Measurements from ENCODE around the gene DYSF. TPM values are rescaled to one million over a fixed set of nuclear protein-coding genes. Genes with fewer than 3 reads are reported as not detected.

DYSF gene
- total RNA-seq, 1 donor from 2014 or later, result not detected

DNA sequence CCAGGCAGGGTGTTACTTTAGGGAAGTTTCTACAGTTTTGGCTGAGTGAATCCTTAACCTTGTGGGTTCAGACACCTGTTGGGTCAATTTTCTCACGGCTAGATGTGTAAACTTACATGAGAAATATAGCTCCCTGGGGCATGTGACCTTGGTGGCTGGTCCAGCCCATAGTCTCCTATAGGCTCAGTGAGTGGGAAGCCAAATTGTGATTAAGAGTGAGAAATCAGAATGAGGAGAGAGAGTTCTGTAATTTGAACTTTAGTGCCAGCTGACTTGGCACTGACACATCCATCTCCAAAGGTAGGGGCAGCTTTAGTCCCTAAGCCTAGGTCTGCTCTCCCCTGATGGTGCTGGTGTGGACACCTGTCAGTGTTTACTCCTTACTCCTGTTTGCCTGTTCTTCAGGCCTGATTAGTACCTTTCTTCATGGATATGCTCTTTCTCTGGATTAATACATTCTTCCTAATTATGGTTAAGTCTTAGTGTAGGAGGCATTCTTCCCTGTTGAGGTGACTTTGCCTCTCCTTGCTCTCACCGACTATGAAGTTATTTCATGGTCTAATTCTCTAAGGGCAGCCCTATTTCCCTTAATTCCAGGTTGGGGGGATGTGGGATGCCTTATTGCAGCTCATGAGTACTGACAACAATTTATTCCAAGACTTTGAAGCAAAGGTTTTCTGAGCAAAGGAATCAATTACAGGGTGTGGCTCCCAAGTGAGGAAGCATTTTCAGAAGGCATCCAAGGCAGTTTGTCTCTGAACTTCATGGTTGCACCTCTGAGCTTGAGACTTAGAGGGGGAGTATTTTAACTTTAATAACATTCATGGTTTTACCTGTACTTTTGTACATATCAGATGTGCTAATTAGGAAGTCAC, 177.3 kb downstream of the DYSF start:
- Mint-ChIP-seq H3K4me3 (ENCODE audit: low read depth) (no peak overlapping the region), H3K9me3 (no peaks in the 10 kb centered on the region), H3K27me3 (ENCODE audit: low read depth) (peaks cover 13% of the 10 kb centered on the region), H3K36me3 (ENCODE audit: low read depth) (no peaks in the 10 kb centered on the region), H3K27ac (no peak overlapping the region), H3K4me1 (ENCODE audit: low read depth) (no peaks in the 10 kb centered on the region)
- DNase-seq (ENCODE audit: low spot score), result no peak
- intact Hi-C loops (cut with micrococcal nuclease), result no loop called here

DNA sequence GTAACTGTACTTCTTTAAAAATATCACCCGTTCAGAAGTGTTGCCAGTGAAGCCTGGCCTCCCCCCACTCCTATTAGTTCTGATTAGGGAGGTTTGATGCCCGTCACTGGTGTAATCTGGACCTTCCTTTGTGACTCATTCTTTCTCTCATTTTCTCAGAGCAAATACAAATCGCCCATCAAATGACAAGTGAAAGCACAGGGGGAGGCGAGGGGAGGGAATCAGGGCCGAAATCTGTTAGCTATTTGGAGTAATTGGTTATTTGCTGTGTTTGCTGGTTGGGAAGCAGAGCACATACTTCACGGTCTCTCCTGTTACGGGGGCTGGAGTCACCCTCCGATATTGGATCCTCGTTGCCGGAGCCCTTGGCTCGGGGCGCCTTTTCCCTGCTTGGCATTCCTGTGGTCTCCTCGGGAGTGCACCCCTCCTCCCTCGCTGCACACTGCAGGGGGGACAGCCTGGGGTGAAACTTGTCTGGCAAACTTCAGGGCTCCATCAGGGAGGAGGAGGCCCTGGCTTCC, 178.1 kb downstream of the DYSF start:
- peaks cover 11% of the 10 kb centered on the region for H3K27me3 Mint-ChIP-seq (ENCODE audit: low read depth)
- intact Hi-C loops (cut with micrococcal nuclease), result no loop called here

DNA sequence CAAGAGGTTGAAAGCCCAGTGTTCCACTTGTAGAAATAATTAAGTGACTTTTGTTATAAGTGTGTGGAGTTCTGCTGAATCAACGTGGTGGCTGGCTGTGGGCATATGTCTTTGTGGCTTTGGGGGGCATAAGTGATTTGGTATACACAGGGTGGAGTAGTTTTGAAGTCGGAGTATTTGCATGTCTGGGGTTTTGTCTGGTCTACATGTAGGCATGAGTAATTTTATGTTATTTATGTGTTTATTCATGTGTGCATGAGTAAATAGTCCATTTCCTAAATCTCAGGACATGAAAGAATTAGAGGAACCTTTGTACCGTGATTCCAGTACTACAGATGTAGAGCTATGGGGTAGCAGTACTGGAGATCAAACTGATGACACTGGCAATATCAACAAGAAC, 179.7 kb downstream of the DYSF start:
- no peaks in the 10 kb centered on the region for H3K36me3 Mint-ChIP-seq (ENCODE audit: low read depth)
- no peaks in the 10 kb centered on the region for H3K4me1 Mint-ChIP-seq (ENCODE audit: low read depth)
- intact Hi-C loops (cut with micrococcal nuclease), result no loop called here
- H3K9me3 Mint-ChIP-seq, result no peaks in the 10 kb centered on the region
- DNase-seq (ENCODE audit: low spot score), result no peak
- H3K4me3 Mint-ChIP-seq (ENCODE audit: low read depth), result no peak overlapping the region
- H3K27me3 Mint-ChIP-seq (ENCODE audit: low read depth), result peaks cover 8% of the 10 kb centered on the region
- no peak overlapping the region for H3K27ac Mint-ChIP-seq

More for the DNA sequence above, 178.1 kb downstream of the DYSF start:
- Mint-ChIP-seq H3K9me3 (no peaks in the 10 kb centered on the region), H3K36me3 (ENCODE audit: low read depth) (no peaks in the 10 kb centered on the region), H3K4me1 (ENCODE audit: low read depth) (no peaks in the 10 kb centered on the region), H3K27ac (no peak overlapping the region), H3K4me3 (ENCODE audit: low read depth) (no peak overlapping the region)
- DNase-seq (ENCODE audit: low spot score), result no peak

DNA sequence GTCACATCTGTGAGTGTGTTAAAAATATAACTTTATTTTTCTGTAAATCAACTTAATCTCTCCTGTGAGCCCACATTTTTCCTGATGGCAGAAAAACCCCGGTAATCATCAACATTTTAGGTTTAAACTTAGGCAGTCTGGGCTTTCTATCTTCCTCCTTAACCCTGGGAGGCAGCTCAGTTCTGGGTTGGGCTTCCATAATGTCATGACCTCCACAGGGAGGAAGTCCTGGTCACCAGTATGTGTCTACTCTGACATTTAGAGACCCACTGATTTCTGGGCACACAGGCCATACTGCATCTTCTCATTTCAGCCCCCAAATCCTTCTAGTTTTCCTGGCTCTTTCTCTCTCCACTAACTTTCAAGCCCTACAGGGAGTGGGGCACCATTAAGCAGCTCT, 181.2 kb downstream of the DYSF start:
- no peak for DNase-seq (ENCODE audit: low spot score)
- H3K4me1 Mint-ChIP-seq (ENCODE audit: low read depth), result no peaks in the 10 kb centered on the region
- H3K9me3 Mint-ChIP-seq, result no peaks in the 10 kb centered on the region
- H3K27me3 Mint-ChIP-seq (ENCODE audit: low read depth), result peaks cover 3% of the 10 kb centered on the region
- no peak overlapping the region for H3K27ac Mint-ChIP-seq
- H3K36me3 Mint-ChIP-seq (ENCODE audit: low read depth), result no peaks in the 10 kb centered on the region
- no peak overlapping the region for H3K4me3 Mint-ChIP-seq (ENCODE audit: low read depth)
- intact Hi-C loops (cut with micrococcal nuclease), result no loop called here

DNA sequence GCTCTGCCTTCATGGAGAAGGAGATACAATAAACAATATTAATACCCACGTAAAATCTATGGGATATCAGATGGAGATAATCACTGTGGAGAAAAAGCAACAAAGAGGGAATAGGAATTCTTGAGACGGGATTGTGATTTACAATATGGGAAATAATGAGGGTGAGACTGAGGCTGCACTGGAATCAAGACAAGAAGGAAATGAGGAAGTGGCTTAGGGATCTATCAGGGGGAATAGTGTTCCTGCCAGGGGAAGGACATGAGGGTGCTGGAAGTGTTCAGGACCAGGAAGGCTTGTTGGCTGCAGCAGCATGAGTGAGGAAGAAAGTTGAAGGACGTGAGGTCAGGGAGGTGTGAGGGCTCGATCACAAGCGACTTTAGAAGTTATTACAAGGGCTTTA, 182.4 kb downstream of the DYSF start:
- no peaks in the 10 kb centered on the region for H3K9me3 Mint-ChIP-seq
- H3K4me1 Mint-ChIP-seq (ENCODE audit: low read depth), result no peaks in the 10 kb centered on the region
- no peak overlapping the region for H3K4me3 Mint-ChIP-seq (ENCODE audit: low read depth)
- H3K27me3 Mint-ChIP-seq (ENCODE audit: low read depth), result no peaks in the 10 kb centered on the region
- H3K27ac Mint-ChIP-seq, result no peak overlapping the region
- no peaks in the 10 kb centered on the region for H3K36me3 Mint-ChIP-seq (ENCODE audit: low read depth)
- DNase-seq (ENCODE audit: low spot score), result no peak
- intact Hi-C loops (cut with micrococcal nuclease), result no loop called here

DNA sequence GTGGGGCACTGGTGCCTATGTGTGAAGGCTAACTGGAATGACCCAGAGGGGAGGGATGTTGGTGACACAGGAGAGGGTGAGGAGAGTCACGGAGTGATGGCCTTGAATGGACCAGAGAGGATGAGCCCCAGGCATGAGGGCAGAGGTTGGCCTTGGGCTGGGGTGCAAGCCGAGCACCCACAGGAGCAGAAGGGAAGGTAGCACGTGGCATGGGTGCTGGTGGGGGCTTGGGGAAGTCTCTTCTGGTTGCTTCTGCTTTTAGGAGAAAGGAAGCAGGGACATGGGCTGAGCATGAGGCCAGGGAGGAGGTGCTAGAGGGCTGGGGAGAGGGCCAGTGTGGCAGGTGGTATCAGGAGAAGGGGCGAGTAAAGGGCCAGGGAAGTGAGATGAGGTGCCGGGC, 183.8 kb downstream of the DYSF start:
- Mint-ChIP-seq H3K27me3 (ENCODE audit: low read depth) (no peaks in the 10 kb centered on the region), H3K36me3 (ENCODE audit: low read depth) (no peaks in the 10 kb centered on the region), H3K27ac (no peak overlapping the region), H3K4me3 (ENCODE audit: low read depth) (no peak overlapping the region), H3K9me3 (no peaks in the 10 kb centered on the region), H3K4me1 (ENCODE audit: low read depth) (no peaks in the 10 kb centered on the region)
- no peak for DNase-seq (ENCODE audit: low spot score)
- intact Hi-C loops (cut with micrococcal nuclease), result no loop called here

DNA sequence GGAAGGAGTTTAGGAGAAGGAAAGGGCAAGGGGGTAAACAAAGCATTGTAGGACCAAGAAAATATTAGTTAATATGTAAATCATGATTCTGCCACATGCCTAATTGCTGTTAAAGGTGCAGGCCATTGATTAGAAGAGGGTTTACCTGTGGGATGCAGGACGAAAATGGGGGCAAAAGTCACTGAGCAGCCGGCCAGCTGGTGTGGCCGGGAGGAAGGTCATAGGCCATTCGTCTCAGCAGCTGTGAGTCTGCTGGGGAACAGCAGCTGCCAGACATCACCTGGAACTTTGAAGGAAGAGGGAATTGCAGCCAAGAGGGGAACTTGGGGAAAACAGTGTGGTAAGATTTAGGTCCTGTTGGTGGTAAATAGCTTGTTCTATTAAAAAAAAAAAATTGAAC, 184.4 kb downstream of the DYSF start:
- no peaks in the 10 kb centered on the region for H3K27me3 Mint-ChIP-seq (ENCODE audit: low read depth)
- intact Hi-C loops (cut with micrococcal nuclease), result no loop called here
- no peak for DNase-seq (ENCODE audit: low spot score)
- H3K27ac Mint-ChIP-seq, result no peak overlapping the region
- H3K36me3 Mint-ChIP-seq (ENCODE audit: low read depth), result no peaks in the 10 kb centered on the region
- H3K4me3 Mint-ChIP-seq (ENCODE audit: low read depth), result no peak overlapping the region
- no peaks in the 10 kb centered on the region for H3K4me1 Mint-ChIP-seq (ENCODE audit: low read depth)
- no peaks in the 10 kb centered on the region for H3K9me3 Mint-ChIP-seq

DNA sequence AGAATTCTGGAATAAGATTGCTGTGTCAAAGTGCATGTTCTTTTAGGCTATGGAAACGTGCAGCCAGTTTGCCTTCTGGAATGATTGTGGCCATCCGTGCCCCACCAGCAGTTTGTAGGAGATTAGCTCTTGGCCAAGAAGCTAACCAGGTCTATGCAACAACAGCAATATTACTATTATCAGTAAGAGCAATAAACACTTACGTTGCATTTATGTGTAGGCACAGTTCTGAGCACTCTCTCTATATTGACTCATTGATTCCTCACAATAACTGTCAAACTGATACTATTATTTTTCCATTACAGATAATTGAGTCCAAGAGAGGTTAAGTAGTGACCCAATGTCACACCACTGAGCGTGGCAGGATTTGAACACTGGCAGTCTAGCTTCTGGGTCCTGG, 186.4 kb downstream of the DYSF start:
- H3K9me3 Mint-ChIP-seq, result no peaks in the 10 kb centered on the region
- no peaks in the 10 kb centered on the region for H3K27me3 Mint-ChIP-seq (ENCODE audit: low read depth)
- intact Hi-C loops (cut with micrococcal nuclease), result no loop called here
- H3K4me3 Mint-ChIP-seq (ENCODE audit: low read depth), result no peak overlapping the region
- H3K4me1 Mint-ChIP-seq (ENCODE audit: low read depth), result no peaks in the 10 kb centered on the region
- H3K36me3 Mint-ChIP-seq (ENCODE audit: low read depth), result no peaks in the 10 kb centered on the region
- no peak for DNase-seq (ENCODE audit: low spot score)
- H3K27ac Mint-ChIP-seq, result no peak overlapping the region

DNA sequence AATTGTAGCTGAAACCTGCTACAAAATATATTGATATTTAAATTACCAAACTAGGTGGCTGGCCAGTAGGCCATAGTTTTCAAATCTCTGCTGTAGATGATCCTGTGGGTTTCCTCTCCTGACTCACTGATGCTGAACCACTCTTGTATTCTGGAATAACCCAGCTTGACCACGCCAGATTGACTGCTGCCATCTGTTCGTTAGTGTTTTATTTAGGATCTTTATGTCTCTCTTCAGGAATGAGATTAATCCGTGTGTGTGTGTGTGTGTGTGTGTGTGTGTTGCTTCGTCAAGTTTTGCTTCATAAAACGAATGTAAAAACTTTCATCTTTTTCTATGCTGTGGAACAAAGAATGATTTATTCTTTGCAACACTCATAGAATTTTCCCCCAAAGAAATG, 187.1 kb downstream of the DYSF start:
- intact Hi-C loops (cut with micrococcal nuclease), result no loop called here
- Mint-ChIP-seq H3K27me3 (ENCODE audit: low read depth) (no peaks in the 10 kb centered on the region), H3K27ac (no peak overlapping the region), H3K9me3 (no peaks in the 10 kb centered on the region), H3K4me1 (ENCODE audit: low read depth) (no peaks in the 10 kb centered on the region), H3K4me3 (ENCODE audit: low read depth) (no peak overlapping the region), H3K36me3 (ENCODE audit: low read depth) (no peaks in the 10 kb centered on the region)
- DNase-seq (ENCODE audit: low spot score), result no peak

DNA sequence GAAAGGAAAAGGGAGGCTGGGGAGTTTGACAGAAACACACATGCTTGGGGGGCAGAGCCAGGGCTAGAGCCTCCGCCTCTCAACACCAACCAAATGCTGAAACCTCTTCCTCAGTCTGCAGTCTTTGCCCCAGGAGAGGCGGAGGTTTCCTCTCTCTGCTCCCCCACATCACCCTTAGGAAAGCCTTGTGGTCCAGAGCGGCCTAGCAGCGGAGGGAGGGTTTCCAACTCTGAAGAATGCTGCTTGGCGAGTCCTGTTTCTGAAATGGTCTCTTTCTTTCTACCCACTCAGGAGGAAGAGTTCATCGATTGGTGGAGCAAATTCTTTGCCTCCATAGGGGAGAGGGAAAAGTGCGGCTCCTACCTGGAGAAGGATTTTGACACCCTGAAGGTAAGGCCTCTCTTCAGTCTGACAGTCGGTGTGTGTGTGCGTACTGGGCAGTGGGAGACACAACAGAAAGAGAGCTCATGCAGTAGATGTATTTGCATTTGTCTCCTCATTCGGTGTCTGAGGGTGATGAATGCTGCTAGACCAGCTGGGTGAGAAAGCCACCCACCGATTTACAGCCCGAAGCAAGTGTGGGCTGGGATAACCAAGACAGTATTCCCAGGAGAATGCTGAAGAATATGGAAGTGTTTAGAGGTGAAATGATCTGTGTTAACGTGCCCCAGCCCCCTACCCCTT, 190.5 kb downstream of the DYSF start:
- peaks cover 4% of the 10 kb centered on the region for H3K27me3 Mint-ChIP-seq (ENCODE audit: low read depth)
- no peak for DNase-seq (ENCODE audit: low spot score)
- no peaks in the 10 kb centered on the region for H3K9me3 Mint-ChIP-seq
- H3K27ac Mint-ChIP-seq, result no peak overlapping the region
- no peaks in the 10 kb centered on the region for H3K4me1 Mint-ChIP-seq (ENCODE audit: low read depth)
- no peaks in the 10 kb centered on the region for H3K36me3 Mint-ChIP-seq (ENCODE audit: low read depth)
- no peak overlapping the region for H3K4me3 Mint-ChIP-seq (ENCODE audit: low read depth)
- intact Hi-C loops (cut with micrococcal nuclease), result no loop called here

DNA sequence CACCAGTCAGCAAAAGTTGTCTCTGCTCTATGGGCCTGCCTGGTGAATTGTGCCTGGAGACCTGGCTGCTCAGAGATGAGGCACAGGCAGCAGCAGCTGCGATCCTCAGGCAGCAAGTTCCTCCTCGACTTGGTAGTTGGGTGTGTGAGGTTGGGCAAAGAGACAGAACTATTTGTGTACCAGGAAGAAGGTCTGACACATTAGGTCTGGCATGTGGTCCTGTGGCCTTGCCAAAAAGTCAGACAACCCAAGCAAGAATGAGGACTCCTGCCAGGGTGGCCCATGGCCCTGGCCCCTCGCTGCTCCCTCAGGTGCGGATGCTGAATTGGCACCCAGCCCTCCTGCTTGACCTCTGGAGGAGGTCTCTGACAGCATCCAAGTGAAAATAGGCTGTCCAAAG, 192.7 kb downstream of the DYSF start:
- peaks cover 7% of the 10 kb centered on the region for H3K27me3 Mint-ChIP-seq (ENCODE audit: low read depth)
- H3K4me3 Mint-ChIP-seq (ENCODE audit: low read depth), result no peak overlapping the region
- H3K4me1 Mint-ChIP-seq (ENCODE audit: low read depth), result no peaks in the 10 kb centered on the region
- H3K9me3 Mint-ChIP-seq, result no peaks in the 10 kb centered on the region
- intact Hi-C loops (cut with micrococcal nuclease), result no loop called here
- H3K27ac Mint-ChIP-seq, result no peak overlapping the region
- no peak for DNase-seq (ENCODE audit: low spot score)
- no peaks in the 10 kb centered on the region for H3K36me3 Mint-ChIP-seq (ENCODE audit: low read depth)

DNA sequence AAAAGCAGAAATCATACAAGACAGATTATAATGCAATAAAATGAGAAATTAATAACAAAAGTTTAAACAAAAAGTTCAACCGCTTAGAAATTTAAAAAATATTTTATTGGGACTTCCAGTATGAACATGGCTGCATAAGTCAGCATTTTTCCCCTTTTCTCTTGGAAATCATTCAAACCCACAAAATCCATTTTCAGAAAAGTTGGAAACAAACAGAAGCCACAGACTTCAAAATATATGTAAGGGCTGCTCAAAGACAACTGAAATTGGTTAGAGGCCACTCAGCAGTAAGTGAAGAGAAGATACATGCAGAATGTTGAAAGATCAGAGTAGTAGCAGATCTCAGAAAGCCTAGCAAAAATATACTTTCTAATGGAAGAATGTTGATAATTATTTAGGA, 194.0 kb downstream of the DYSF start:
- no peaks in the 10 kb centered on the region for H3K9me3 Mint-ChIP-seq
- no peaks in the 10 kb centered on the region for H3K4me1 Mint-ChIP-seq (ENCODE audit: low read depth)
- no peaks in the 10 kb centered on the region for H3K36me3 Mint-ChIP-seq (ENCODE audit: low read depth)
- no peak overlapping the region for H3K4me3 Mint-ChIP-seq (ENCODE audit: low read depth)
- no peak for DNase-seq (ENCODE audit: low spot score)
- intact Hi-C loops (cut with micrococcal nuclease), result no loop called here
- H3K27ac Mint-ChIP-seq, result no peak overlapping the region
- peaks cover 7% of the 10 kb centered on the region for H3K27me3 Mint-ChIP-seq (ENCODE audit: low read depth)

DNA sequence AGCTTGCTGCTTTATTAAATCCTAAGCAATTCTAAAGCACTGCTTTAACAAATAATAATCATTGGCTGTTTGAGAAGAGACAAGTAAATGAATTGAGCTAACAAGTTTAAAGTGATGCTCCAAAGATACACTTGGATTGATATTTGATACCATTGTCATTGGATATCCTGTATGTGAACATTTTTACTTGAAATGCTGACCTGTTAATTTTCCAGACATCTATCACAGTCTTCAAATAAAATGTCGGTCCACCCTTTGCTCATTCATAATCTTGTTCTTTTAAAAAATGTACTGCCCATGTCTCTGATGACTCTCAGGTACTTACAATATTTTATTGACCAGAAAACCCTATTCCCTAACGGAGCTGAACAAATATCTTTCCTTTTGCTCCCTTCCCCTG, 202.1 kb downstream of the DYSF start:
- Mint-ChIP-seq H3K9me3 (peaks cover 14% of the 10 kb centered on the region), H3K27ac (no peak overlapping the region), H3K36me3 (ENCODE audit: low read depth) (no peaks in the 10 kb centered on the region), H3K4me3 (ENCODE audit: low read depth) (no peak overlapping the region), H3K27me3 (ENCODE audit: low read depth) (no peaks in the 10 kb centered on the region), H3K4me1 (ENCODE audit: low read depth) (no peaks in the 10 kb centered on the region)
- DNase-seq (ENCODE audit: low spot score), result no peak
- intact Hi-C loops (cut with micrococcal nuclease), result no loop called here
